DOHH2 (cell line): ENCODE data around the gene TRIM16.

Experiments
- EZH2phosphoT487 ChIP-seq: fragments of 200-600 bp; sonication (generic); IDR thresholded peaks from 2 replicates; pipeline ENCODE4 v1.6.1; 2017; ENCODE audit warnings: borderline replicate concordance, mild to moderate bottlenecking, antibody characterized with exemption, low read length, moderate library complexity, mixed read lengths
- TF ChIP-seq, protein P1 (sequence below): fragments of 200-600 bp; sonication (generic); IDR thresholded peaks from one replicate; pipeline ENCODE4 v1.5.1; 2014; ENCODE audit warnings: antibody characterized with exemption, mild to moderate bottlenecking, low read depth, low read length; ENCODE audit not compliant: poor library complexity, severe bottlenecking

DNA sequence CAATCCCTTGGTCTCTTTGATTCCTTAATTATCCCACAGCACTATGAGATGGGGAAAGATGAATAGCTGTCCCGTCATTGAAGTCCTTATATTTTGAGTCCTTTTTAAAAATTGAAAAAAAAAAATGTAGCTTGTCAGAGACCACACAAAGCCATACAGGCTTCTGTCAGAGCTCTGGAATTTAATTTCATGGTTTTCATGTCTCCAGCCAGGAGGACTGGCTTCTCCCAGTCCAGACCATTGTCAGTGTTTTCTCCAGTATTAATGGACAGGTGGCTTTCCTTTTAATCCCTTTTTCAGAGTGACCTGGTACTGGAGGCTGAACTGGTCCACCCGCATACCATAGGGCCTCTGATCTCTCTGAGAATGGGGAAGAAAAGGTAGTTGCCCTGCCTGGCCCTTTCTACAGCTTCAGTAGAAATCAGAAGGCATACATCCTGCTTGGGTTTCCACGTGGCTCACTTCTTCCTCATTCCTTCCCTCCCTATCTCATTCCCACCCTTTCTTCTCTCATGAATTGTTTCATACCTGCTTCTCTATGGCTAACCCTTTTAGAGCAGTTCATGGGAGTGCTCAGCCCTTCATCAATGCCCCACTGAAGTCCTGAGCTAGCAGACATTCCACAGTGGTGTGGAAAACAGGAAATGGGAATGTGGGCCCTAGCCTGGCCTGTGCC lies 29.1 kb downstream of the TRIM16 start:
- TF ChIP-seq, protein P1, sequence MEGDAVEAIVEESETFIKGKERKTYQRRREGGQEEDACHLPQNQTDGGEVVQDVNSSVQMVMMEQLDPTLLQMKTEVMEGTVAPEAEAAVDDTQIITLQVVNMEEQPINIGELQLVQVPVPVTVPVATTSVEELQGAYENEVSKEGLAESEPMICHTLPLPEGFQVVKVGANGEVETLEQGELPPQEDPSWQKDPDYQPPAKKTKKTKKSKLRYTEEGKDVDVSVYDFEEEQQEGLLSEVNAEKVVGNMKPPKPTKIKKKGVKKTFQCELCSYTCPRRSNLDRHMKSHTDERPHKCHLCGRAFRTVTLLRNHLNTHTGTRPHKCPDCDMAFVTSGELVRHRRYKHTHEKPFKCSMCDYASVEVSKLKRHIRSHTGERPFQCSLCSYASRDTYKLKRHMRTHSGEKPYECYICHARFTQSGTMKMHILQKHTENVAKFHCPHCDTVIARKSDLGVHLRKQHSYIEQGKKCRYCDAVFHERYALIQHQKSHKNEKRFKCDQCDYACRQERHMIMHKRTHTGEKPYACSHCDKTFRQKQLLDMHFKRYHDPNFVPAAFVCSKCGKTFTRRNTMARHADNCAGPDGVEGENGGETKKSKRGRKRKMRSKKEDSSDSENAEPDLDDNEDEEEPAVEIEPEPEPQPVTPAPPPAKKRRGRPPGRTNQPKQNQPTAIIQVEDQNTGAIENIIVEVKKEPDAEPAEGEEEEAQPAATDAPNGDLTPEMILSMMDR, result no peak
- no peak for TF ChIP-seq EZH2phosphoT487
